KMS-11 (cell line): ENCODE measurements around the gene NR2F1-AS1.
"Not testable (repeated sequence)": the region's sequence is repeated elsewhere in the genome, so short reads cannot be mapped to it uniquely, and the experiment has no call there.

Source experiments
- H2AFZ ChIP-seq: fragments of 200-600 bp; sonication (generic); 2 replicates; pipeline ENCODE4 v1.6.1; 2016; ENCODE audit warnings: antibody characterized with exemption, mixed run types, low read depth
- H3K27ac ChIP-seq: fragments of 200-600 bp; sonication (generic); 2 replicates; pipeline ENCODE4 v1.6.1; 2016; ENCODE audit warnings: mild to moderate bottlenecking, mixed run types
- H3K27me3 ChIP-seq: fragments of 200-600 bp; sonication (generic); 2 replicates; pipeline ENCODE4 v1.6.1; 2017; ENCODE audit warnings: mild to moderate bottlenecking, low read depth, mixed run types, moderate library complexity; ENCODE audit not compliant: insufficient read depth
- H3K36me3 ChIP-seq: fragments of 200-600 bp; sonication (generic); 2 replicates; pipeline ENCODE4 v1.6.1; 2017; ENCODE audit warnings: mild to moderate bottlenecking, mixed run types; ENCODE audit not compliant: insufficient read depth
- H3K4me1 ChIP-seq: fragments of 200-600 bp; sonication (generic); 2 replicates; pipeline ENCODE4 v1.6.1; 2016; ENCODE audit warnings: mild to moderate bottlenecking, low read depth, mixed run types; ENCODE audit not compliant: poor library complexity, severe bottlenecking
- H3K4me2 ChIP-seq: fragments of 200-600 bp; sonication (generic); 2 replicates; pipeline ENCODE4 v1.7.0; 2016; ENCODE audit warnings: mild to moderate bottlenecking, mixed run types
- H3K4me3 ChIP-seq: fragments of 200-600 bp; sonication (generic); IDR thresholded peaks from 2 replicates; pipeline ENCODE4 v1.6.1; 2017; ENCODE audit warnings: low read depth, low read length, mixed read lengths; ENCODE audit not compliant: insufficient read depth
- H3K79me2 ChIP-seq: fragments of 200-600 bp; sonication (generic); 2 replicates; pipeline ENCODE4 v1.6.1; 2016; ENCODE audit warnings: low read depth, mixed run types; ENCODE audit not compliant: insufficient read depth
- H3K9ac ChIP-seq: fragments of 200-600 bp; sonication (generic); 2 replicates; pipeline ENCODE4 v1.6.1; 2016; ENCODE audit warnings: mild to moderate bottlenecking, mixed run types
- H4K20me1 ChIP-seq: fragments of 200-600 bp; sonication (generic); 2 replicates; pipeline ENCODE4 v1.6.1; 2016; ENCODE audit warnings: mild to moderate bottlenecking, mixed run types; ENCODE audit not compliant: insufficient read depth
- TF ChIP-seq, protein P1 (sequence below): fragments of 200-600 bp; sonication (generic); conservative IDR thresholded peaks from 2 replicates; pipeline ENCODE4 v1.6.1; 2017; ENCODE audit warnings: low read depth, mild to moderate bottlenecking, antibody characterized with exemption, low read length, moderate library complexity, mixed read lengths

The NR2F1-AS1 gene

GRCh38 chr5:93461756-93462155 lies 119.3 kb downstream of the NR2F1-AS1 start:
- no peak overlapping the region for H3K4me3 ChIP-seq
- H4K20me1 ChIP-seq: no peaks in the 10 kb centered on the region
- H2AFZ ChIP-seq: no peak overlapping the region
- no peak overlapping the region for H3K27ac ChIP-seq
- no peaks in the 10 kb centered on the region for H3K79me2 ChIP-seq
- H3K9ac ChIP-seq: no peak overlapping the region
- no peaks in the 10 kb centered on the region for H3K27me3 ChIP-seq
- no peak overlapping the region for H3K4me2 ChIP-seq
- no peaks in the 10 kb centered on the region for H3K4me1 ChIP-seq
- no peaks in the 10 kb centered on the region for H3K36me3 ChIP-seq
- TF ChIP-seq, protein P1, sequence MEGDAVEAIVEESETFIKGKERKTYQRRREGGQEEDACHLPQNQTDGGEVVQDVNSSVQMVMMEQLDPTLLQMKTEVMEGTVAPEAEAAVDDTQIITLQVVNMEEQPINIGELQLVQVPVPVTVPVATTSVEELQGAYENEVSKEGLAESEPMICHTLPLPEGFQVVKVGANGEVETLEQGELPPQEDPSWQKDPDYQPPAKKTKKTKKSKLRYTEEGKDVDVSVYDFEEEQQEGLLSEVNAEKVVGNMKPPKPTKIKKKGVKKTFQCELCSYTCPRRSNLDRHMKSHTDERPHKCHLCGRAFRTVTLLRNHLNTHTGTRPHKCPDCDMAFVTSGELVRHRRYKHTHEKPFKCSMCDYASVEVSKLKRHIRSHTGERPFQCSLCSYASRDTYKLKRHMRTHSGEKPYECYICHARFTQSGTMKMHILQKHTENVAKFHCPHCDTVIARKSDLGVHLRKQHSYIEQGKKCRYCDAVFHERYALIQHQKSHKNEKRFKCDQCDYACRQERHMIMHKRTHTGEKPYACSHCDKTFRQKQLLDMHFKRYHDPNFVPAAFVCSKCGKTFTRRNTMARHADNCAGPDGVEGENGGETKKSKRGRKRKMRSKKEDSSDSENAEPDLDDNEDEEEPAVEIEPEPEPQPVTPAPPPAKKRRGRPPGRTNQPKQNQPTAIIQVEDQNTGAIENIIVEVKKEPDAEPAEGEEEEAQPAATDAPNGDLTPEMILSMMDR: no peak

- no peak overlapping the region for H3K4me3 ChIP-seq
- H3K27me3 ChIP-seq: no peaks in the 10 kb centered on the region
- H3K79me2 ChIP-seq: no peaks in the 10 kb centered on the region
- no peak overlapping the region for H2AFZ ChIP-seq
- H3K4me1 ChIP-seq: no peaks in the 10 kb centered on the region
- no peak overlapping the region for H3K9ac ChIP-seq
- no peak overlapping the region for H3K4me2 ChIP-seq
- H3K27ac ChIP-seq: no peak overlapping the region
- TF ChIP-seq, protein P1: no peak
- no peaks in the 10 kb centered on the region for H4K20me1 ChIP-seq
- H3K36me3 ChIP-seq: no peaks in the 10 kb centered on the region
Observed at GRCh38 chr5:93460286-93460685, 120.7 kb downstream of the NR2F1-AS1 start.

GRCh38 chr5:93456796-93457195 lies 124.2 kb downstream of the NR2F1-AS1 start:
- H3K36me3 ChIP-seq, H2AFZ ChIP-seq, H4K20me1 ChIP-seq, H3K79me2 ChIP-seq, H3K27ac ChIP-seq, H3K4me1 ChIP-seq, H3K4me2 ChIP-seq, H3K27me3 ChIP-seq, H3K9ac ChIP-seq, H3K4me3 ChIP-seq: not testable (repeated sequence)

GRCh38 chr5:93454896-93455295 lies 126.1 kb downstream of the NR2F1-AS1 start:
- no peak overlapping the region for H3K27ac ChIP-seq
- H3K36me3 ChIP-seq: no peaks in the 10 kb centered on the region
- no peak overlapping the region for H3K9ac ChIP-seq
- no peak overlapping the region for H3K4me2 ChIP-seq
- no peak overlapping the region for H2AFZ ChIP-seq
- no peaks in the 10 kb centered on the region for H3K4me1 ChIP-seq
- H3K27me3 ChIP-seq: no peaks in the 10 kb centered on the region
- no peaks in the 10 kb centered on the region for H4K20me1 ChIP-seq
- TF ChIP-seq, protein P1: no peak
- no peaks in the 10 kb centered on the region for H3K79me2 ChIP-seq
- no peak overlapping the region for H3K4me3 ChIP-seq

DNA sequence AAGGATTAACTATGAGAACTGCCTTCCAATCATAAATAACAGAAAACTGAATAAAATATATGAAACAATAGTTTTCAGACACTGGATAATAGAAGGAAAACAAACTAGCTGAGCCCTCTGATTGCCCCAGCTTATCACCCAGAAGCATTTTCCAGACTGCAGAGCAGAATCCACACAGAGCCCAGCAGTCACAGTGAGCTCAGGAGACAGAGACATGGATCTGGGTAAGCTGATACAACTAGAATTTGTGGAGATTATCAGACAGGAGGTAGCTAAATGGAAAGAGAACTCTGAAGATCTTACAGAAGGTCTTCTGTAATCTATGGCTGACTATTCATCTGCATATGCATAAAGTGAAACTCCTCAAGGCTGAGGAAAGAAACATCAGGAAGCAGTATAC lies 128.8 kb downstream of the NR2F1-AS1 start:
- Histone ChIP-seq H3K4me1 (no peaks in the 10 kb centered on the region), H3K27me3 (no peaks in the 10 kb centered on the region), H2AFZ (no peak overlapping the region), H3K4me2 (no peak overlapping the region), H3K9ac (no peak overlapping the region), H3K36me3 (no peaks in the 10 kb centered on the region), H3K79me2 (no peaks in the 10 kb centered on the region), H3K4me3 (no peak overlapping the region), H4K20me1 (no peaks in the 10 kb centered on the region), H3K27ac (no peak overlapping the region)
- TF ChIP-seq, protein P1: no peak
